Measurements from ENCODE around the gene CACNA1C.
"Not testable (repeated sequence)": the region's sequence is repeated elsewhere in the genome, so short reads cannot be mapped to it uniquely, and the experiment has no call there.

The CACNA1C gene

GRCh38 chr12:2248087-2248900 lies 195.5 kb downstream of the CACNA1C start:
- DNase-seq (ENCODE audit: low read depth): peak; percentile 61
- TF ChIP-seq CTCF (conservative IDR thresholded peaks at IDR 0.05; ENCODE audit: low read depth, low read length): no peak
- H3K4me3 ChIP-seq (ENCODE audit: low read depth, low read length): no peak overlapping the region

- TF ChIP-seq CTCF (conservative IDR thresholded peaks at IDR 0.05; ENCODE audit: low read depth, low read length): no peak
- H3K4me3 ChIP-seq (ENCODE audit: low read depth, low read length): no peak overlapping the region
- no peak for DNase-seq (ENCODE audit: low read depth)
These were observed 196.2 kb downstream of the CACNA1C start for GRCh38 chr12:2248901-2249381.

GRCh38 chr12:2250797-2251196 lies 198.0 kb downstream of the CACNA1C start:
- TF ChIP-seq CTCF (conservative IDR thresholded peaks at IDR 0.05; ENCODE audit: low read depth, low read length): no peak
- DNase-seq (ENCODE audit: low read depth): no peak

GRCh38 chr12:2251526-2252209 lies 198.9 kb downstream of the CACNA1C start:
- no peak for DNase-seq (ENCODE audit: low read depth)
- no peak for TF ChIP-seq CTCF (conservative IDR thresholded peaks at IDR 0.05; ENCODE audit: low read depth, low read length)

More at GRCh38 chr12:2250797-2251196, 198.0 kb downstream of the CACNA1C start:
- no peak overlapping the region for H3K4me3 ChIP-seq (ENCODE audit: low read depth, low read length)

GRCh38 chr12:2255311-2255710 lies 202.5 kb downstream of the CACNA1C start:
- DNase-seq (ENCODE audit: low read depth): no peak
- TF ChIP-seq CTCF (conservative IDR thresholded peaks at IDR 0.05; ENCODE audit: low read depth, low read length): no peak
- no peak overlapping the region for H3K4me3 ChIP-seq (ENCODE audit: low read depth, low read length)

More at GRCh38 chr12:2251526-2252209, 198.9 kb downstream of the CACNA1C start:
- H3K4me3 ChIP-seq (ENCODE audit: low read depth, low read length): no peak overlapping the region

GRCh38 chr12:2255731-2256130 lies 202.9 kb downstream of the CACNA1C start:
- DNase-seq (ENCODE audit: low read depth); H3K4me3 ChIP-seq (ENCODE audit: low read depth, low read length): not testable (repeated sequence)

GRCh38 chr12:2256453-2256852 lies 203.7 kb downstream of the CACNA1C start:
- DNase-seq (ENCODE audit: low read depth): peak; percentile 85
- no peak overlapping the region for H3K4me3 ChIP-seq (ENCODE audit: low read depth, low read length)
- TF ChIP-seq CTCF (conservative IDR thresholded peaks at IDR 0.05; ENCODE audit: low read depth, low read length): no peak

Measured in choroid plexus epithelial cell (primary cell).